Spleen (tissue), 11 donors: Measurements from ENCODE around the gene ELFN1. TPM values are rescaled to one million over a fixed set of nuclear protein-coding genes. Genes with fewer than 3 reads are reported as not detected.

ENCODE experiments used
- DNase-seq: peaks from one replicate; pipeline ENCODE4 v3.0.0-alpha.2; 2020
- H3K27ac ChIP-seq, 8 donors: fragments of 200-600 bp; sonication (generic) in 7 of 8; 1 replicate in 4 of 8; 2 replicates in 4 of 8; pipeline versions ENCODE4 v1.5.0 to v1.8.0; 2016 to 2021; ENCODE audit warnings: inconsistent platforms in 4 of 8, mild to moderate bottlenecking in 4 of 8, moderate library complexity in 1 of 8
- H3K27me3 ChIP-seq, 7 donors: fragments of 200-600 bp; sonication (generic) in 6 of 7; replicated peaks in 1 of 7; 1 replicate in 4 of 7; 2 replicates in 3 of 7; pipeline versions ENCODE4 v1.5.0 to v1.8.0; 2016 to 2021; ENCODE audit warnings: inconsistent platforms in 3 of 7, mild to moderate bottlenecking in 1 of 7
- H3K36me3 ChIP-seq, 6 donors: fragments of 200-600 bp; sonication (generic) in 5 of 6; 1 replicate in 4 of 6; 2 replicates in 2 of 6; pipeline versions ENCODE4 v1.5.0 to v1.8.0; 2016 to 2021; ENCODE audit warnings: inconsistent platforms in 2 of 6
- H3K4me1 ChIP-seq, 6 donors: fragments of 200-600 bp; sonication (generic) in 5 of 6; 1 replicate in 3 of 6; 2 replicates in 3 of 6; pipeline versions ENCODE4 v1.5.0 to v1.8.0; 2016 to 2021; ENCODE audit warnings: inconsistent platforms in 3 of 6
- H3K4me3 ChIP-seq, 8 donors: fragments of 200-600 bp; sonication (generic) in 7 of 8; 1 replicate in 4 of 8; 2 replicates in 4 of 8; pipeline versions ENCODE4 v1.5.0 to v1.8.0; 2016 to 2021; ENCODE audit warnings: inconsistent platforms in 4 of 8, mild to moderate bottlenecking in 4 of 8, moderate library complexity in 2 of 8
- H3K9me3 ChIP-seq, 8 donors: fragments of 200-600 bp; sonication (generic) in 7 of 8; 1 replicate in 4 of 8; 2 replicates in 4 of 8; pipeline versions ENCODE4 v1.5.0 to v1.8.0; 2016 to 2021; ENCODE audit warnings: inconsistent platforms in 4 of 8
- POLR2A ChIP-seq, 3 donors: fragments of 450-650 bp; IDR thresholded peaks; one replicate each; pipeline ENCODE4 v1.5.1; 2017; ENCODE audit warnings: antibody characterized with exemption in 3 of 3, mild to moderate bottlenecking in 1 of 3
- POLR2AphosphoS5 ChIP-seq, 3 donors: sonication (generic); formaldehyde crosslinking; IDR thresholded peaks; one replicate each; pipeline ENCODE4 v1.5.1; 2017; ENCODE audit warnings: antibody characterized with exemption in 3 of 3
- WGBS, 5 donors: extraction: QIAGEN DNeasy Blood & Tissue Kit in 3 of 5; methylation state at CpG; one replicate each; pipeline versions ENCODE4 v1.1.5 to v1.1.7; 2013 to 2018; 5-methylcytosine and 5-hydroxymethylcytosine counted together
- intact Hi-C: fragments of 100-400 bp; cut with DNase I; formaldehyde crosslinking; loops from one replicate; pipeline ENCODE4 v1.15.0; 2023; ENCODE audit warnings: low total_unique reads
- polyA plus RNA-seq, 3 donors: library from polyadenylated mRNA; stranded (reverse); fragments of 200-250 nt; gene quantifications; one replicate each; pipeline ENCODE4 v1.2.1, GENCODE V29; 2013
- total RNA-seq, 7 donors: library from RNA; depleted of rRNA in 3 of 7; stranded (reverse); fragments of >200 nt in 3 of 7; fragmentation: NEBNext Ultra II Directional in 4 of 7; extraction: Animal tissue kit (Norgen Biotek cat#: 25700) in 4 of 7; gene quantifications; one replicate each; pipeline versions ENCODE4 v1.1.0 to v1.2.1, GENCODE V29; 2016 to 2021
- TF ChIP-seq, protein P1 (sequence below), 11 experiments: fragments of 200-600 bp in 7 of 11; fragments of 450-650 bp in 4 of 11; sonication (generic) in 4 of 11; IDR thresholded peaks in 8 of 11; conservative IDR thresholded peaks in 3 of 11; 1 replicate in 7 of 11; 2 replicates in 4 of 11; pipeline versions ENCODE4 v1.4.0 to v1.8.0; 2016 to 2021; ENCODE audit warnings: antibody characterized with exemption in 11 of 11, inconsistent platforms in 4 of 11, mild to moderate bottlenecking in 1 of 11
- donor health status: healthy with polysubstance abuse.
- donor health status: DM: no; HTN: no; CAD: no; lungs with moderate emphysema.
- donor health status: DM: no; HTN: no; CAD: no.
- donor health status: Bipolar disorder and iron deficiency.
- donor health status: healthy.
- donor health status: DM: no; HTN: no; CAD: no.
- donor health status: DM: yes; HTN: yes; CAD: no.

The ELFN1 gene
- total and polyA plus RNA-seq, 10 donors: 0.22 to 3.9 (median 2.4) TPM

DNA sequence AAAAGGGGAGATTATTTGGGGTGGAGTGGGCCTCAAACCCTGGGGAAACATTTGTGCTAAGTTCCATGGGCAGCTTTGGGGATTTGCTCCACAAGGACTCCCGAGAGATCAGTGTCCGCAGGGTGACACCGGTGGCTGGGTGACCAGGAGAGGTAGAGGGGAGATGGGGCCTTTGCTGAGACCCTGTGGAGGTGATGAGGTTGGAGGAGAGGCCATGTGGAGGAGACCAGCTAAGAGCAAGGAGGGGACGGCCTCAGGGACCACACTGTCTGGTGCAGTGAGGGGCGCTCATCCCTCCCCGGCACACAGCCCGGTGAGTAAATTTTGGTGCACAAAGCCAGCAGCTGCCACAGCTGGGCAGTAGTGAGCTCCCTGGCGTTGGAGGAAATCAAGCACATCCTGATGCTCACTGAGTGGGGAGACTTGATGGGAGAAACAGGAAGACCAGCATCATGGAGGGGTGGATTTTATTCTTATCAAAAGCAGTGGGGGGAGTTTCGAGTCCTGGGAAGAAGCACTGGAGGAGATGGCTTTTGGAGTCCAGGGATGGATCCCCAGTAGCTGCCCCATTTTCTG is 20.2 kb upstream of the ELFN1 start:
- Histone ChIP-seq H3K36me3 (no peaks in the 10 kb centered on the region), H3K4me1 (no peaks in the 10 kb centered on the region), H3K27me3 (peaks cover 0 to 80% (median 25%) of the 10 kb centered on the region in 7 donors), H3K9me3 (no peaks in the 10 kb centered on the region), H3K27ac (no peak overlapping the region), H3K4me3 (no peak overlapping the region)
- intact Hi-C loops: no loop called here
- no peak for DNase-seq
- TF ChIP-seq POLR2AphosphoS5 (IDR thresholded peaks at IDR 0.05) (no peak), POLR2A (IDR thresholded peaks at IDR 0.05) (no peak)
- TF ChIP-seq, protein P1, sequence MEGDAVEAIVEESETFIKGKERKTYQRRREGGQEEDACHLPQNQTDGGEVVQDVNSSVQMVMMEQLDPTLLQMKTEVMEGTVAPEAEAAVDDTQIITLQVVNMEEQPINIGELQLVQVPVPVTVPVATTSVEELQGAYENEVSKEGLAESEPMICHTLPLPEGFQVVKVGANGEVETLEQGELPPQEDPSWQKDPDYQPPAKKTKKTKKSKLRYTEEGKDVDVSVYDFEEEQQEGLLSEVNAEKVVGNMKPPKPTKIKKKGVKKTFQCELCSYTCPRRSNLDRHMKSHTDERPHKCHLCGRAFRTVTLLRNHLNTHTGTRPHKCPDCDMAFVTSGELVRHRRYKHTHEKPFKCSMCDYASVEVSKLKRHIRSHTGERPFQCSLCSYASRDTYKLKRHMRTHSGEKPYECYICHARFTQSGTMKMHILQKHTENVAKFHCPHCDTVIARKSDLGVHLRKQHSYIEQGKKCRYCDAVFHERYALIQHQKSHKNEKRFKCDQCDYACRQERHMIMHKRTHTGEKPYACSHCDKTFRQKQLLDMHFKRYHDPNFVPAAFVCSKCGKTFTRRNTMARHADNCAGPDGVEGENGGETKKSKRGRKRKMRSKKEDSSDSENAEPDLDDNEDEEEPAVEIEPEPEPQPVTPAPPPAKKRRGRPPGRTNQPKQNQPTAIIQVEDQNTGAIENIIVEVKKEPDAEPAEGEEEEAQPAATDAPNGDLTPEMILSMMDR (IDR thresholded peaks at IDR 0.05 in 8 of 11, conservative IDR thresholded peaks at IDR 0.05 in 3 of 11): no peak
- 84 to 93% (median 88%) methylated on average over 9 of the region's 9 CpGs for WGBS, 5 donors

DNA sequence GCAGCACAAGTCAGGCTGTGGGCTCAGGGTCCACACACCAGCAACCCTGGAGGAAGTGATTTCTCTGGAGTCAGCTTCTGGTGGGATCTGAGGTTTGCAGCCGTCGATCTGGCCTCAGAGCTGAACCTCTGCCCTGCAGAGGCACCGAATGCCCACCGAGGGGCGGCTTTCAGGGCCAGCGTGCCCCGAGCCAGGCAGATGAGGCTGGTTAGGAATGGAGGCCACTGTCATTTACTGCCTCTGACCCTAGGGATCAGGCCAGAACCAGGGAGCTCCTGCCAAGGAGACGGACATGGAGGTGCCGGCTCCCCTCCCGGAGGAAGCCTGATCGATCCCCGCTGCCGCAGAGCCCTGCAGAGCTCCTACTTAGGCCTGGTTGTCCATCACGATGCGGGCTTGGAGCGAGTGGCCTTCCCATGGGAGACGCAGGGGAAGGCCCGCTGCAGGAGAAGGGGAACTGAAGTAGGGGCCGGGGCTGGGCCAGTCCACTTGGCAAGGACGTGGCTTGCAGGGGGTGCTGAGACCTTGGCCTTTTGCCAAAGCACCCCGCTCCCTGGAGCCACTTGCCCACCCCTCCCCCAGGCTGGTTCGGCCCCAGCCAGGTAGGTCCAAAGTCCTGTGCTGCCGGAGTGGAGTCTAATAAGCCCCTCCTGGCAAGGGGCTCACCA is 19.6 kb upstream of the ELFN1 start:
- Histone ChIP-seq H3K27ac (no peak overlapping the region), H3K36me3 (no peaks in the 10 kb centered on the region), H3K4me3 (no peak overlapping the region), H3K4me1 (no peaks in the 10 kb centered on the region), H3K9me3 (no peaks in the 10 kb centered on the region), H3K27me3 (peaks cover 0 to 80% (median 25%) of the 10 kb centered on the region in 7 donors)
- TF ChIP-seq POLR2A (IDR thresholded peaks at IDR 0.05) (no peak), POLR2AphosphoS5 (IDR thresholded peaks at IDR 0.05) (no peak)
- TF ChIP-seq, protein P1 (IDR thresholded peaks at IDR 0.05 in 8 of 11, conservative IDR thresholded peaks at IDR 0.05 in 3 of 11): no peak
- intact Hi-C loops: no loop called here
- 80 to 87% (median 83%) methylated on average over 14 to 23 of the region's 23 CpGs for WGBS, 5 donors
- DNase-seq: no peak

DNA sequence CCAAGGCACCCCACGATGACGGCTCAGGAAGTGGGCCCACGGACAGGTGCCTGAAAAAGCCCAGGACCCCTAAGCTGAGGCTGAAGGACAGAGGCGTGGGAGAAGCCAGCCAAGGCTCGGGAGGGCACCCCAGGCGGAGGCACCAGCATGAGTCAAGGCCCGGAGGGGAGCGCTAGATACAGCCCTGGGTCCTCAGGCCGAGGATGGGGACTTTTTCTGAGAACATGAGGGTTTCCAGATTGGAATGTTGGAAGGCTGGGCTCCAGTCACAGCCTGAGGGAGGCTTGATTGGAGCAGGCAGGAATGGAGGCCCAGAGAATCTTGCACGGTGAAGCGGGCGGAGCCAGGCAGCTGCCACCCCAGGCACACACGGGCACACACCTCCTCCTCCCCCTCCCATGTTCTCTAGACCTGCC is 19.0 kb upstream of the ELFN1 start:
- Histone ChIP-seq H3K4me1 (no peaks in the 10 kb centered on the region), H3K36me3 (no peaks in the 10 kb centered on the region), H3K27me3 (peaks cover 0 to 80% (median 25%) of the 10 kb centered on the region in 7 donors), H3K27ac (no peak overlapping the region), H3K4me3 (no peak overlapping the region), H3K9me3 (no peaks in the 10 kb centered on the region)
- 77 to 85% (median 82%) methylated on average over 11 to 13 of the region's 13 CpGs for WGBS, 5 donors
- DNase-seq: no peak
- intact Hi-C loops: no loop called here
- TF ChIP-seq, protein P1 (IDR thresholded peaks at IDR 0.05 in 8 of 11, conservative IDR thresholded peaks at IDR 0.05 in 3 of 11): no peak
- TF ChIP-seq POLR2AphosphoS5 (IDR thresholded peaks at IDR 0.05): no peak
- TF ChIP-seq POLR2A (IDR thresholded peaks at IDR 0.05): no peak

DNA sequence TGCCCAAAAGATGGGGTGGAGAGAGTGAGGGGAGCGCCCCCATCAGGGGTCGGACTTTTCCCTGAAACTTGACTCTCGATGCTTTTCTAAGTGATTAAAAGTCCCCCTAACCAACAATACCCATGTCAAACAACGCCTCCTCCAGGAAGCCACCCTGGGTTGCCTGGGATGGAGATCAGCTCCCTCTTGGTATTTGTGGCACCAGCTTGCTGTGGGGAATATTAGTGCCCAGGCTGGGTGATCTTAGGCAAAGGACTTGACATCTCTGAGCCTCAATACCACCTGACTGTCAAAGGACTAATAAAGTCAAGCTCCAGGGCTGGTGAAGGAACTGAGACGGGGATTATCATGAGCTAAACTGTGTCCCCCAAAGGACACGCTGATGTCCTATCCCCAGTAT is 18.2 kb upstream of the ELFN1 start:
- DNase-seq: no peak
- WGBS, 5 donors: 81 to 84% (median 84%) methylated on average over 6 of the region's 6 CpGs
- H3K27ac ChIP-seq: no peak overlapping the region
- H3K4me3 ChIP-seq: no peak overlapping the region
- H3K27me3 ChIP-seq: peaks cover 0 to 80% (median 21%) of the 10 kb centered on the region in 7 donors
- H3K9me3 ChIP-seq: no peaks in the 10 kb centered on the region
- intact Hi-C loops: no loop called here
- H3K4me1 ChIP-seq: no peaks in the 10 kb centered on the region
- TF ChIP-seq POLR2A (IDR thresholded peaks at IDR 0.05) (no peak), POLR2AphosphoS5 (IDR thresholded peaks at IDR 0.05) (no peak)
- TF ChIP-seq, protein P1 (IDR thresholded peaks at IDR 0.05 in 8 of 11, conservative IDR thresholded peaks at IDR 0.05 in 3 of 11): no peak
- H3K36me3 ChIP-seq: no peaks in the 10 kb centered on the region
